Measurements from ENCODE around the gene SECTM1.

DNA sequence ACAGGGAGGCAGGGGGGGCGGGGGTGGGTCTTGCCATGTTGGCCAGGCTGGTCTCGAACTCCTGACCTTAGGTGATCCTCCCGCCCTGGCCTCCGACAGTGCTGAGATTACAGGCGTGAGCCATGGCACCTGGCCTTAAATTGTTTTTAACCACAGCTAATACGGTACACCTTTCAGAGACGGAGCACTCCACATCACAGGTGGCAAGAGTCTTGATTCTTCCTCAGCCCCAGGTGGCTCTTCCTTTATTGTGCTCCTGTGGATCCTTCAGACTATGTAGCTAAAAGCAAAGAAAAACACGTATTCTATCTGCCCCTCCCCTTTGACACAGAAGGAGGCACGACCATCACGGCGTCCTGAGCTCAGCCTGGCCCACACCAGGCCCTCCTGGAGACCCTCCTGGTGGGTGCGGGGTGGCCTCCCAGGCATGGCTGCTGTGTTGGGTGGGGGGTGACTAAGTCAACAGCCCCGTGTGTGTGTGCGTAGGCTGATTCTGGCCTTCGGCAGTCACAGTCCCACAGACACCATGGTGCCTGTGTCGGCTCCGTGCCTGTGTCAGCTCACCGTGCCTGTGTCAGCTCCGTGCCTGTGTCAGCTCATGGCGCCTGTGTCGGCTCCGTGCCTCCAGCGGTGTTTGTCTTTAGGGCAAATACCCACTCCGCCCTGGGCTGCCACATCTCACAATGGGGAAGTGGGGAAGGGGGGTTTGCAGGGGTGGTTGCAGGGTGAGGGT is 10.8 kb upstream of the SECTM1 start:
- TF ChIP-seq, protein P1, sequence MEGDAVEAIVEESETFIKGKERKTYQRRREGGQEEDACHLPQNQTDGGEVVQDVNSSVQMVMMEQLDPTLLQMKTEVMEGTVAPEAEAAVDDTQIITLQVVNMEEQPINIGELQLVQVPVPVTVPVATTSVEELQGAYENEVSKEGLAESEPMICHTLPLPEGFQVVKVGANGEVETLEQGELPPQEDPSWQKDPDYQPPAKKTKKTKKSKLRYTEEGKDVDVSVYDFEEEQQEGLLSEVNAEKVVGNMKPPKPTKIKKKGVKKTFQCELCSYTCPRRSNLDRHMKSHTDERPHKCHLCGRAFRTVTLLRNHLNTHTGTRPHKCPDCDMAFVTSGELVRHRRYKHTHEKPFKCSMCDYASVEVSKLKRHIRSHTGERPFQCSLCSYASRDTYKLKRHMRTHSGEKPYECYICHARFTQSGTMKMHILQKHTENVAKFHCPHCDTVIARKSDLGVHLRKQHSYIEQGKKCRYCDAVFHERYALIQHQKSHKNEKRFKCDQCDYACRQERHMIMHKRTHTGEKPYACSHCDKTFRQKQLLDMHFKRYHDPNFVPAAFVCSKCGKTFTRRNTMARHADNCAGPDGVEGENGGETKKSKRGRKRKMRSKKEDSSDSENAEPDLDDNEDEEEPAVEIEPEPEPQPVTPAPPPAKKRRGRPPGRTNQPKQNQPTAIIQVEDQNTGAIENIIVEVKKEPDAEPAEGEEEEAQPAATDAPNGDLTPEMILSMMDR (conservative IDR thresholded peaks at IDR 0.05; ENCODE audit: low read depth in 2 of 2) = no peak
- TF ChIP-seq, protein P2, sequence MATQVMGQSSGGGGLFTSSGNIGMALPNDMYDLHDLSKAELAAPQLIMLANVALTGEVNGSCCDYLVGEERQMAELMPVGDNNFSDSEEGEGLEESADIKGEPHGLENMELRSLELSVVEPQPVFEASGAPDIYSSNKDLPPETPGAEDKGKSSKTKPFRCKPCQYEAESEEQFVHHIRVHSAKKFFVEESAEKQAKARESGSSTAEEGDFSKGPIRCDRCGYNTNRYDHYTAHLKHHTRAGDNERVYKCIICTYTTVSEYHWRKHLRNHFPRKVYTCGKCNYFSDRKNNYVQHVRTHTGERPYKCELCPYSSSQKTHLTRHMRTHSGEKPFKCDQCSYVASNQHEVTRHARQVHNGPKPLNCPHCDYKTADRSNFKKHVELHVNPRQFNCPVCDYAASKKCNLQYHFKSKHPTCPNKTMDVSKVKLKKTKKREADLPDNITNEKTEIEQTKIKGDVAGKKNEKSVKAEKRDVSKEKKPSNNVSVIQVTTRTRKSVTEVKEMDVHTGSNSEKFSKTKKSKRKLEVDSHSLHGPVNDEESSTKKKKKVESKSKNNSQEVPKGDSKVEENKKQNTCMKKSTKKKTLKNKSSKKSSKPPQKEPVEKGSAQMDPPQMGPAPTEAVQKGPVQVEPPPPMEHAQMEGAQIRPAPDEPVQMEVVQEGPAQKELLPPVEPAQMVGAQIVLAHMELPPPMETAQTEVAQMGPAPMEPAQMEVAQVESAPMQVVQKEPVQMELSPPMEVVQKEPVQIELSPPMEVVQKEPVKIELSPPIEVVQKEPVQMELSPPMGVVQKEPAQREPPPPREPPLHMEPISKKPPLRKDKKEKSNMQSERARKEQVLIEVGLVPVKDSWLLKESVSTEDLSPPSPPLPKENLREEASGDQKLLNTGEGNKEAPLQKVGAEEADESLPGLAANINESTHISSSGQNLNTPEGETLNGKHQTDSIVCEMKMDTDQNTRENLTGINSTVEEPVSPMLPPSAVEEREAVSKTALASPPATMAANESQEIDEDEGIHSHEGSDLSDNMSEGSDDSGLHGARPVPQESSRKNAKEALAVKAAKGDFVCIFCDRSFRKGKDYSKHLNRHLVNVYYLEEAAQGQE (IDR thresholded peaks at IDR 0.05; ENCODE audit: unreplicated experiment) = no peak
- TF ChIP-seq EZH2 (IDR thresholded peaks at IDR 0.05; ENCODE audit: low read depth, unreplicated experiment) (no peak), EZH2phosphoT487 (IDR thresholded peaks at IDR 0.05; ENCODE audit: unreplicated experiment) (no peak), POLR2AphosphoS5 (IDR thresholded peaks at IDR 0.05; ENCODE audit: low read depth) (no peak), CREB1 (CRISPR knock-in tag; IDR thresholded peaks at IDR 0.05; ENCODE audit: low read depth) (no peak), JUNB (IDR thresholded peaks at IDR 0.05; ENCODE audit: unreplicated experiment) (no peak), ZNF114 (CRISPR knock-in tag; IDR thresholded peaks at IDR 0.05) (no peak), ZNF331 (CRISPR knock-in tag; IDR thresholded peaks at IDR 0.05; ENCODE audit: low read depth) (no peak), STAT1 (IDR thresholded peaks at IDR 0.05; ENCODE audit: unreplicated experiment) (no peak), NANOG (IDR thresholded peaks at IDR 0.05; ENCODE audit: borderline replicate concordance) (no peak)
- TF ChIP-seq, protein P3, sequence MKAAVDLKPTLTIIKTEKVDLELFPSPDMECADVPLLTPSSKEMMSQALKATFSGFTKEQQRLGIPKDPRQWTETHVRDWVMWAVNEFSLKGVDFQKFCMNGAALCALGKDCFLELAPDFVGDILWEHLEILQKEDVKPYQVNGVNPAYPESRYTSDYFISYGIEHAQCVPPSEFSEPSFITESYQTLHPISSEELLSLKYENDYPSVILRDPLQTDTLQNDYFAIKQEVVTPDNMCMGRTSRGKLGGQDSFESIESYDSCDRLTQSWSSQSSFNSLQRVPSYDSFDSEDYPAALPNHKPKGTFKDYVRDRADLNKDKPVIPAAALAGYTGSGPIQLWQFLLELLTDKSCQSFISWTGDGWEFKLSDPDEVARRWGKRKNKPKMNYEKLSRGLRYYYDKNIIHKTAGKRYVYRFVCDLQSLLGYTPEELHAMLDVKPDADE (IDR thresholded peaks at IDR 0.05) = no peak
- TF ChIP-seq, protein P4, sequence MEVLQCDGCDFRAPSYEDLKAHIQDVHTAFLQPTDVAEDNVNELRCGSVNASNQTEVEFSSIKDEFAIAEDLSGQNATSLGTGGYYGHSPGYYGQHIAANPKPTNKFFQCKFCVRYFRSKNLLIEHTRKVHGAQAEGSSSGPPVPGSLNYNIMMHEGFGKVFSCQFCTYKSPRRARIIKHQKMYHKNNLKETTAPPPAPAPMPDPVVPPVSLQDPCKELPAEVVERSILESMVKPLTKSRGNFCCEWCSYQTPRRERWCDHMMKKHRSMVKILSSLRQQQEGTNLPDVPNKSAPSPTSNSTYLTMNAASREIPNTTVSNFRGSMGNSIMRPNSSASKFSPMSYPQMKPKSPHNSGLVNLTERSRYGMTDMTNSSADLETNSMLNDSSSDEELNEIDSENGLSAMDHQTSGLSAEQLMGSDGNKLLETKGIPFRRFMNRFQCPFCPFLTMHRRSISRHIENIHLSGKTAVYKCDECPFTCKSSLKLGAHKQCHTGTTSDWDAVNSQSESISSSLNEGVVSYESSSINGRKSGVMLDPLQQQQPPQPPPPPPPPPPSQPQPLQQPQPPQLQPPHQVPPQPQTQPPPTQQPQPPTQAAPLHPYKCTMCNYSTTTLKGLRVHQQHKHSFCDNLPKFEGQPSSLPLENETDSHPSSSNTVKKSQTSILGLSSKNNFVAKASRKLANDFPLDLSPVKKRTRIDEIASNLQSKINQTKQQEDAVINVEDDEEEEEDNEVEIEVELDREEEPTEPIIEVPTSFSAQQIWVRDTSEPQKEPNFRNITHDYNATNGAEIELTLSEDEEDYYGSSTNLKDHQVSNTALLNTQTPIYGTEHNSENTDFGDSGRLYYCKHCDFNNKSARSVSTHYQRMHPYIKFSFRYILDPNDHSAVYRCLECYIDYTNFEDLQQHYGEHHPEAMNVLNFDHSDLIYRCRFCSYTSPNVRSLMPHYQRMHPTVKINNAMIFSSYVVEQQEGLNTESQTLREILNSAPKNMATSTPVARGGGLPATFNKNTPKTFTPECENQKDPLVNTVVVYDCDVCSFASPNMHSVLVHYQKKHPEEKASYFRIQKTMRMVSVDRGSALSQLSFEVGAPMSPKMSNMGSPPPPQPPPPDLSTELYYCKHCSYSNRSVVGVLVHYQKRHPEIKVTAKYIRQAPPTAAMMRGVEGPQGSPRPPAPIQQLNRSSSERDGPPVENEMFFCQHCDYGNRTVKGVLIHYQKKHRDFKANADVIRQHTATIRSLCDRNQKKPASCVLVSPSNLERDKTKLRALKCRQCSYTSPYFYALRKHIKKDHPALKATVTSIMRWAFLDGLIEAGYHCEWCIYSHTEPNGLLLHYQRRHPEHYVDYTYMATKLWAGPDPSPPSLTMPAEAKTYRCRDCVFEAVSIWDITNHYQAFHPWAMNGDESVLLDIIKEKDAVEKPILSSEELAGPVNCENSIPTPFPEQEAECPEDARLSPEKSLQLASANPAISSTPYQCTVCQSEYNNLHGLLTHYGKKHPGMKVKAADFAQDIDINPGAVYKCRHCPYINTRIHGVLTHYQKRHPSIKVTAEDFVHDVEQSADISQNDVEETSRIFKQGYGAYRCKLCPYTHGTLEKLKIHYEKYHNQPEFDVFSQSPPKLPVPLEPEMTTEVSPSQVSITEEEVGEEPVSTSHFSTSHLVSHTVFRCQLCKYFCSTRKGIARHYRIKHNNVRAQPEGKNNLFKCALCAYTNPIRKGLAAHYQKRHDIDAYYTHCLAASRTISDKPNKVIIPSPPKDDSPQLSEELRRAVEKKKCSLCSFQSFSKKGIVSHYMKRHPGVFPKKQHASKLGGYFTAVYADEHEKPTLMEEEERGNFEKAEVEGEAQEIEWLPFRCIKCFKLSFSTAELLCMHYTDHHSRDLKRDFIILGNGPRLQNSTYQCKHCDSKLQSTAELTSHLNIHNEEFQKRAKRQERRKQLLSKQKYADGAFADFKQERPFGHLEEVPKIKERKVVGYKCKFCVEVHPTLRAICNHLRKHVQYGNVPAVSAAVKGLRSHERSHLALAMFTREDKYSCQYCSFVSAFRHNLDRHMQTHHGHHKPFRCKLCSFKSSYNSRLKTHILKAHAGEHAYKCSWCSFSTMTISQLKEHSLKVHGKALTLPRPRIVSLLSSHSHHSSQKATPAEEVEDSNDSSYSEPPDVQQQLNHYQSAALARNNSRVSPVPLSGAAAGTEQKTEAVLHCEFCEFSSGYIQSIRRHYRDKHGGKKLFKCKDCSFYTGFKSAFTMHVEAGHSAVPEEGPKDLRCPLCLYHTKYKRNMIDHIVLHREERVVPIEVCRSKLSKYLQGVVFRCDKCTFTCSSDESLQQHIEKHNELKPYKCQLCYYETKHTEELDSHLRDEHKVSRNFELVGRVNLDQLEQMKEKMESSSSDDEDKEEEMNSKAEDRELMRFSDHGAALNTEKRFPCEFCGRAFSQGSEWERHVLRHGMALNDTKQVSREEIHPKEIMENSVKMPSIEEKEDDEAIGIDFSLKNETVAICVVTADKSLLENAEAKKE (CRISPR knock-in tag; IDR thresholded peaks at IDR 0.05) = no peak
